Prostate gland (tissue), 1 donor: ENCODE measurements around the gene STAC2.

Source experiments
- POLR2A ChIP-seq: fragments of 450-650 bp; IDR thresholded peaks from one replicate; pipeline ENCODE4 v1.6.1; 2016; ENCODE audit warnings: antibody characterized with exemption, mild to moderate bottlenecking
- POLR2AphosphoS5 ChIP-seq: sonication (generic); formaldehyde crosslinking; IDR thresholded peaks from one replicate; pipeline ENCODE4 v1.6.1; 2017; ENCODE audit warnings: antibody characterized with exemption

- TF ChIP-seq POLR2A (no peak), POLR2AphosphoS5 (peak; percentile 44)
These were observed 3.6 kb downstream of the STAC2 start for GRCh38 chr17:39222151-39222550.
